Caco-2 (cell line): Measurements from ENCODE around the gene USP53. TPM values are rescaled to one million over a fixed set of nuclear protein-coding genes. Genes with fewer than 3 reads are reported as not detected.

Source experiments
- BruUV-seq: library from RNA; stranded (reverse); fragments of 400-500 nt; replicated peaks from 2 replicates; lab custom pipeline; 2021; lab: Mats Ljungman, UMichigan
- CTCF ChIA-PET: fragments of 300-600 bp; sonication (Branson Sonifier 250); formaldehyde crosslinking; loops from one replicate; lab custom pipeline; 2022; ENCODE audit warnings: antibody characterized with exemption; lab: Charles Lee
- POLR2A ChIA-PET: fragments of 300-600 bp; sonication (Branson Sonifier 250); formaldehyde crosslinking; loops from one replicate; lab custom pipeline; 2022; ENCODE audit warnings: antibody characterized with exemption; lab: Charles Lee
- DNase-seq, 2 experiments: peaks; one replicate each; pipeline versions ENCODE4 v3.0.0 to v3.0.0-alpha.2; 2020 to 2022
- H3K27me3 ChIP-seq: replicated peaks from 2 replicates; pipeline ENCODE4 v1.6.0; 2011; ENCODE audit warnings: low read length; ENCODE audit not compliant: control insufficient read depth, insufficient read depth
- H3K36me3 ChIP-seq: 2 replicates; pipeline ENCODE4 v1.5.1; 2011; ENCODE audit warnings: low read length; ENCODE audit not compliant: control insufficient read depth, insufficient read depth
- H3K4me1 ChIP-seq: fragments of 250-450 bp; sonication (Bioruptor Pico); 2 replicates; pipeline ENCODE4 v1.5.1; 2020; ENCODE audit warnings: mild to moderate bottlenecking
- H3K4me3 ChIP-seq: 2 replicates; pipeline ENCODE4 v1.5.1; 2011; ENCODE audit warnings: low read depth, mild to moderate bottlenecking, control low read depth, low read length
- H3K9me3 ChIP-seq: fragments of 250-450 bp; sonication (Bioruptor Pico); 2 replicates; pipeline ENCODE4 v1.5.1; 2020; ENCODE audit warnings: mild to moderate bottlenecking, moderate library complexity
- H3K27ac Mint-ChIP-seq: one replicate; pipeline ENCODE4 v1.8.0; 2022; ENCODE audit warnings: mixed read lengths; ENCODE audit not compliant: unreplicated experiment
- H3K27me3 Mint-ChIP-seq: one replicate; pipeline ENCODE4 v1.8.0; 2022; ENCODE audit warnings: mixed read lengths; ENCODE audit not compliant: insufficient read depth, unreplicated experiment
- H3K36me3 Mint-ChIP-seq: one replicate; pipeline ENCODE4 v1.8.0; 2022; ENCODE audit warnings: mild to moderate bottlenecking, mixed read lengths; ENCODE audit not compliant: insufficient read depth, unreplicated experiment
- H3K4me1 Mint-ChIP-seq: one replicate; pipeline ENCODE4 v1.8.0; 2022; ENCODE audit warnings: low read depth, mixed read lengths; ENCODE audit not compliant: unreplicated experiment
- H3K4me3 Mint-ChIP-seq: one replicate; pipeline ENCODE4 v1.8.0; 2022; ENCODE audit warnings: mild to moderate bottlenecking, moderate library complexity, mixed read lengths; ENCODE audit not compliant: unreplicated experiment
- H3K9me3 Mint-ChIP-seq: one replicate; pipeline ENCODE4 v1.8.0; 2022; ENCODE audit warnings: mixed read lengths; ENCODE audit not compliant: unreplicated experiment
- intact Hi-C: fragments of 100-400 bp; cut with micrococcal nuclease; formaldehyde crosslinking; loops from one replicate; pipeline ENCODE4 v1.10.0; 2022; ENCODE audit not compliant: unreplicated experiment
- total RNA-seq: library from RNA; stranded (reverse); gene quantifications from 2 replicates; pipeline ENCODE4 v1.2.3, GENCODE V29; 2022
- TF ChIP-seq, protein P1 (sequence below), 2 experiments: fragments of 200-600 bp in 1 of 2; IDR thresholded peaks; 1 replicate in 1 of 2; 2 replicates in 1 of 2; pipeline versions ENCODE4 v1.5.1 to v1.8.0; 2011 to 2022; ENCODE audit warnings: antibody characterized with exemption in 1 of 2, control low read depth in 1 of 2, inconsistent platforms in 1 of 2, low read depth in 1 of 2, low read length in 1 of 2, mild to moderate bottlenecking in 1 of 2, moderate library complexity in 1 of 2; ENCODE audit not compliant: insufficient read depth in 1 of 2, severe bottlenecking in 1 of 2, unreplicated experiment in 1 of 2

USP53 gene
- total RNA-seq, 1 experiment from 2014 or later, result 49.3 TPM

DNA sequence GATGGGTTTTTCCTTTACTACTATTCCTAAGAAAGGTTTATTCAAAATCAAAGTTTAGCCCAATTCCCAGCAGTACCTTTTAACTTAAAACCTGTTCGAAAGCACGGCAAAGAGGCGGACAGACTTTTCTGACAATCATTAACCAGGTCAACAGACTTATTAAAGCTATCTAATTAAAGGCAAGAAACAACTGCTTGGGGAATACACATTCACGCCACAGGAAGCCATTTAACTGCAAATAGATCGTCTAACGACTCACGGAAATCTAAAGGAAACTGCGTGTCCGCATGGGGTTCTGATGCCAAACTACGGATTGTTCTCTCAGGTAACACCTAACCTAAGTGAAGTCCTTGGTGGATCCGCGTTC, 663 bp upstream of the USP53 start:
- Mint-ChIP-seq H3K4me1 (peaks cover 24% of the 10 kb centered on the region), H3K27ac (peak overlapping the region; percentile 99), H3K27me3 (no peaks in the 10 kb centered on the region), H3K36me3 (peaks cover 24% of the 10 kb centered on the region), H3K4me3 (peak overlapping the region; percentile 95), H3K9me3 (no peaks in the 10 kb centered on the region)
- TF ChIP-seq, protein P1, sequence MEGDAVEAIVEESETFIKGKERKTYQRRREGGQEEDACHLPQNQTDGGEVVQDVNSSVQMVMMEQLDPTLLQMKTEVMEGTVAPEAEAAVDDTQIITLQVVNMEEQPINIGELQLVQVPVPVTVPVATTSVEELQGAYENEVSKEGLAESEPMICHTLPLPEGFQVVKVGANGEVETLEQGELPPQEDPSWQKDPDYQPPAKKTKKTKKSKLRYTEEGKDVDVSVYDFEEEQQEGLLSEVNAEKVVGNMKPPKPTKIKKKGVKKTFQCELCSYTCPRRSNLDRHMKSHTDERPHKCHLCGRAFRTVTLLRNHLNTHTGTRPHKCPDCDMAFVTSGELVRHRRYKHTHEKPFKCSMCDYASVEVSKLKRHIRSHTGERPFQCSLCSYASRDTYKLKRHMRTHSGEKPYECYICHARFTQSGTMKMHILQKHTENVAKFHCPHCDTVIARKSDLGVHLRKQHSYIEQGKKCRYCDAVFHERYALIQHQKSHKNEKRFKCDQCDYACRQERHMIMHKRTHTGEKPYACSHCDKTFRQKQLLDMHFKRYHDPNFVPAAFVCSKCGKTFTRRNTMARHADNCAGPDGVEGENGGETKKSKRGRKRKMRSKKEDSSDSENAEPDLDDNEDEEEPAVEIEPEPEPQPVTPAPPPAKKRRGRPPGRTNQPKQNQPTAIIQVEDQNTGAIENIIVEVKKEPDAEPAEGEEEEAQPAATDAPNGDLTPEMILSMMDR (IDR thresholded peaks at IDR 0.05; ENCODE audit: insufficient read depth in 1 of 2, low read depth in 1 of 2, low read length in 1 of 2, severe bottlenecking in 1 of 2, unreplicated experiment in 1 of 2), result no peak
- intact Hi-C loops, result loop anchor here (1.0 to 5.0 kb wide), 5 partner anchors 72 to 229 kb away; no protein-coding TSS in a partner anchor
- ChIA-PET CTCF (interaction anchor here (0.8 to 2.2 kb wide), 3 partner anchors 72 to 170 kb away, joined by 4 to 18 read pairs (median 11); no protein-coding TSS in a partner anchor), POLR2A (interaction anchor here (0.6 to 2.4 kb wide), 6 partner anchors 47 to 186 kb away, joined by 3 to 17 read pairs (median 4); no protein-coding TSS in a partner anchor)
- H3K9me3 ChIP-seq, result no peaks in the 10 kb centered on the region
- TSS peak; percentile 95 for BruUV-seq
- H3K4me1 ChIP-seq, result peaks cover 8% of the 10 kb centered on the region
- no peaks in the 10 kb centered on the region for H3K36me3 ChIP-seq
- no peaks in the 10 kb centered on the region for H3K27me3 ChIP-seq
- H3K4me3 ChIP-seq, result peak overlapping the region; percentile 45
- no peak for DNase-seq

DNA sequence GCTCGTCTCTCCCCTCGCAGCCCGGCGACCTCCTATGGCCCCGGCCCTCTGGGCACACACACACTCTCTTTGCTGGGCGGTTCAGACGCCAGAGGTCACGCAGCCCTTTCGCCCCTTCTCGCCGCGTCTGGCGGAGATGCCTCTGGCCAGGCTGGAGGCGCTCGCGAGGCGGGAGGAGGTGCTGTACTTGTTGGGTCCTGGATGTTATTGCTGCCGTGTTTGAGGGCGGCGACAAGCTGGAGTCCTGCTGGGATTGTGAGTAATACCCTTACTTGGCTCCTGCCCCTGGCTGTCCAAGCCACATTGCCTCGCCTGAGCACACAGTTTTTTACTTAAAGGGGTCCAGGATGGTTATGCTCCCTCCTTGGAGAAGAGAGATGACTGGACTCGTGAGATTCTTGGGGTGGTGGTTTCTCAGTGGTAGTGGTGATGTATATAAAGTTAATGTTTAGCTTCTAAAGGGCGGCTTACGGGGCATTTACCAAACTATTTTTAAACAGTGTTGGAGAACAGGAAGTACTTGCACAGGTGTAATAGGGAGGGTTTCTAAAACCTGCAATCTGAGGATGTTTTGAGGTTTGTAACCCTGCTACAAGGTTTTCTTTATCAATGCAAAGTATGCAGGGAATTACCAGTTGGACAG, 572 bp downstream of the USP53 start:
- Histone ChIP-seq H3K27me3 (no peaks in the 10 kb centered on the region), H3K4me3 (peak overlapping the region; percentile 77), H3K36me3 (no peaks in the 10 kb centered on the region), H3K4me1 (peaks cover 13% of the 10 kb centered on the region), H3K9me3 (no peaks in the 10 kb centered on the region)
- Mint-ChIP-seq H3K4me1 (peaks cover 35% of the 10 kb centered on the region), H3K4me3 (peak overlapping the region; percentile 95), H3K27ac (peak overlapping the region; percentile 99), H3K9me3 (no peaks in the 10 kb centered on the region), H3K36me3 (peaks cover 37% of the 10 kb centered on the region), H3K27me3 (no peaks in the 10 kb centered on the region)
- ChIA-PET POLR2A (interaction anchor here (0.7 to 2.4 kb wide), 10 partner anchors 42 to 187 kb away, joined by 3 to 17 read pairs (median 4); a partner anchor contains a TSS), CTCF (interaction anchor here (0.8 to 2.2 kb wide), 6 partner anchors 73 to 171 kb away, joined by 3 to 18 read pairs (median 4); a partner anchor contains a TSS)
- TF ChIP-seq, protein P1 (IDR thresholded peaks at IDR 0.05; ENCODE audit: insufficient read depth in 1 of 2, low read depth in 1 of 2, low read length in 1 of 2, severe bottlenecking in 1 of 2, unreplicated experiment in 1 of 2), result peak in 1 of 2 experiments; percentile 48
- intact Hi-C loops, result loop anchor here (1.0 to 5.0 kb wide), 7 partner anchors 73 to 230 kb away; a partner anchor contains a TSS
- TSS peak; percentile 42 for BruUV-seq
- DNase-seq, result peak; percentile 87 to 88

DNA sequence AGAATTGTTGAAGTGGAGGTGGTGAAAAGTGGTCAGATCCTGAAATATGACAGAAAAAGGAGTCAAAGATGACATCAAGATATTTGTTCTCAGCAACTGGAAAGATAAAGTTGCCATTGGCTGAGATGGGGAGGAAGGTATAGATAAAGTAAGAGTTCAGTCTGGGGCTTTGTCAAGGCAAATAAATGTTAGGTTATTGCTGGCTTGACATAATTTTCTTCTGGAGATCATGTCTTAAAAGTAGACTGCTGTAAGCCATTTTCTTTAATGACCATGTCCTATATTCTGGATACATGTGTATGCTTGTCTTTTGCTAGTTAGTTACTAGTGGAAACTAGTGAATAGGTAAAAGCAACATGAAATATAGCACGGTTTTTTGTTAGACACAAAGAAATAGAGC, 5.6 kb downstream of the USP53 start:
- no peaks in the 10 kb centered on the region for H3K9me3 ChIP-seq
- H3K27me3 Mint-ChIP-seq, result no peaks in the 10 kb centered on the region
- H3K27ac Mint-ChIP-seq, result no peak overlapping the region
- TF ChIP-seq, protein P1 (IDR thresholded peaks at IDR 0.05; ENCODE audit: insufficient read depth in 1 of 2, low read depth in 1 of 2, low read length in 1 of 2, severe bottlenecking in 1 of 2, unreplicated experiment in 1 of 2), result no peak
- peaks cover 51% of the 10 kb centered on the region for H3K36me3 Mint-ChIP-seq
- H3K4me1 Mint-ChIP-seq, result peaks cover 25% of the 10 kb centered on the region
- POLR2A ChIA-PET, result no interaction called here
- DNase-seq, result no peak
- H3K4me1 ChIP-seq, result 0 out of 2 replicates have a peak, but pooled peaks cover 5% of the 10 kb centered on the region
- H3K4me3 Mint-ChIP-seq, result no peak overlapping the region
- intact Hi-C loops, result no loop called here
- CTCF ChIA-PET, result no interaction called here
- H3K4me3 ChIP-seq, result no peak overlapping the region
- no TSS peak for BruUV-seq
- H3K36me3 ChIP-seq, result no peaks in the 10 kb centered on the region
- H3K27me3 ChIP-seq, result no peaks in the 10 kb centered on the region
- H3K9me3 Mint-ChIP-seq, result peaks cover 8% of the 10 kb centered on the region
